RCC 7860 (cell line): ENCODE data around the gene NXPH4.

ENCODE experiments used
- DNase-seq: peaks from one replicate; pipeline ENCODE4 v3.0.0-alpha.2; 2015; ENCODE audit warnings: low spot score
- FAIRE-seq: peaks from 2 replicates; lab custom pipeline; 2012; peaks lifted over from hg19 to GRCh38; lab: Jason Lieb, UNC

The NXPH4 gene

GRCh38 chr12:57216014-57216911, at the start of gene NXPH4:
TSS of gene NXPH4 (plus strand) at chr12:57216794. CDS start at chr12:57216970, 176 bp downstream.
- DNase-seq (no peak), FAIRE-seq (no peak)

GRCh38 chr12:57166971-57167371, 49.6 kb upstream of the NXPH4 start:
- DNase-seq (peak; percentile 57), FAIRE-seq (no peak)

- no peak for FAIRE-seq
- no peak for DNase-seq
These were observed 48.5 kb upstream of the NXPH4 start for GRCh38 chr12:57168058-57168457.

GRCh38 chr12:57169046-57169795, 47.4 kb upstream of the NXPH4 start:
- no peak for FAIRE-seq
- DNase-seq = no peak

- no peak for FAIRE-seq
- DNase-seq = no peak
These were observed 46.6 kb upstream of the NXPH4 start for GRCh38 chr12:57169969-57170368.

GRCh38 chr12:57170408-57170807, 46.2 kb upstream of the NXPH4 start:
- FAIRE-seq = no peak
- no peak for DNase-seq

- FAIRE-seq (no peak), DNase-seq (no peak)
These were observed 45.7 kb upstream of the NXPH4 start for GRCh38 chr12:57170927-57171326.

GRCh38 chr12:57171668-57172067, 44.9 kb upstream of the NXPH4 start:
- DNase-seq = no peak
- FAIRE-seq = no peak

- DNase-seq (no peak), FAIRE-seq (no peak)
These were observed 43.5 kb upstream of the NXPH4 start for GRCh38 chr12:57173089-57173488.

GRCh38 chr12:57173683-57174082, 42.9 kb upstream of the NXPH4 start:
- DNase-seq (no peak), FAIRE-seq (no peak)

GRCh38 chr12:57175428-57176138, 41.0 kb upstream of the NXPH4 start:
- DNase-seq (no peak), FAIRE-seq (no peak)

GRCh38 chr12:57176139-57176477, 40.5 kb upstream of the NXPH4 start:
- FAIRE-seq = no peak
- DNase-seq = no peak

- DNase-seq (no peak), FAIRE-seq (no peak)
These were observed 39.7 kb upstream of the NXPH4 start for GRCh38 chr12:57176846-57177245.

- FAIRE-seq (no peak), DNase-seq (no peak)
These were observed 39.2 kb upstream of the NXPH4 start for GRCh38 chr12:57177354-57177753.

GRCh38 chr12:57178213-57178612, 38.4 kb upstream of the NXPH4 start:
- DNase-seq (no peak), FAIRE-seq (no peak)

GRCh38 chr12:57179331-57180086, 37.1 kb upstream of the NXPH4 start:
- no peak for FAIRE-seq
- no peak for DNase-seq

GRCh38 chr12:57180321-57180989, 36.1 kb upstream of the NXPH4 start:
- DNase-seq (no peak), FAIRE-seq (no peak)

GRCh38 chr12:57181072-57181471, 35.5 kb upstream of the NXPH4 start:
- no peak for DNase-seq
- FAIRE-seq = no peak

GRCh38 chr12:57181561-57182155, 34.9 kb upstream of the NXPH4 start:
- FAIRE-seq (no peak), DNase-seq (no peak)
